Activated CD8-positive, alpha-beta memory T cell treated with anti-CD3 and anti-CD28 coated beads for 36 hours (primary cell): ENCODE measurements around the gene RASAL1. TPM values are rescaled to one million over a fixed set of nuclear protein-coding genes. Genes with fewer than 3 reads are reported as not detected.
"Not testable (repeated sequence)": the region's sequence is repeated elsewhere in the genome, so short reads cannot be mapped to it uniquely, and the experiment has no call there.

Source experiments
- CTCF ChIA-PET: fragments of 350-600 bp; sonication (Branson Sonifier 250); formaldehyde crosslinking; loops from one replicate; lab custom pipeline; 2021; ENCODE audit warnings: antibody characterized with exemption; lab: Charles Lee
- POLR2A ChIA-PET: fragments of 350-600 bp; sonication (Branson Sonifier 250); formaldehyde crosslinking; loops from one replicate; lab custom pipeline; 2021; ENCODE audit warnings: antibody characterized with exemption; lab: Charles Lee
- total RNA-seq, 2 experiments: library from RNA; stranded (reverse); gene quantifications; one replicate each; pipeline ENCODE4 v1.2.3, GENCODE V29; 2021

The RASAL1 gene
- total RNA-seq, 2 experiments from 2014 or later = 0.19 TPM

DNA sequence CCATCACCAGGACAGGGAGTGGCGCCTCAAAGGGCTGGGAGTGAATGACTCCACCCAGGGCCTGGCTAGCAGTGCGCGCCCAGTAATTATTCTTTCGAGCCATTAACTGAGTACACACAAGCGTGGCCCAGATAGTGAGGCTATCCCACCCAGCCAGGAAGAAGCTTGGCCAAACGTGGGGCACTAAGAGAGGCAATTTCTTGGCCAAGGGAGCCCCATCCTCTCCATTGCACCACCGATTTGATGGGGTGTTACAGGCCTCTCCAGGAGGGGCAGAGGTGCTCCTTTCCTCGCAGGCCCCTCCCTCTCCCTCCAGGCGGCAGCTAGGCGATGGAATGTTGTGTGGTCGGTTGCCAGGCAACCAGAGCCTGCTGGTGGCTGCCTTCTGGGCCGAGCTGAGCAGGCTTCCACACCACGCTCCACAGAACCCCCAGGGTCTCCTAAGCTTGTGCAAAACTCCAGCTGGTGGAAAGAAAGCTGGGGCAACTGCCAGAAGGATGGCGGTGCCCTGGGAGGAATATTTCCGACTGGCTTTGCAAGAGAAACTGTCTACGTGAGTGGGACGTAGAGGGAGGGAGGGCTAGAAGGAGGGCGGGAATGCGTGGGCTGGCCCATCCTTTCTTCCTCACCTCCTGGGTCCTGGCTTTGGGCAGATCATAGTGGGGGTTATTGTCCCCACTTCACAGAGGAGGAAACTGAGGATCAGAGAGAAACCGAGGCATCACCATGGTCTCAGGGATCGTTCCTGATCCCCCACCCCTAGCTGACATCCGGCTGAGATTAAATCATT, 14.0 kb upstream of the RASAL1 start, which contains the start of gene CFAP73:
Gene CFAP73 (plus strand): TSS at position 364 of the 790 bp plus-strand sequence. CDS start 134 bp downstream, at position 498.
- CTCF ChIA-PET = interaction anchor here (0.5 kb wide), 1 partner anchor 1132 kb away, joined by 3 read pairs; no protein-coding TSS in a partner anchor
- POLR2A ChIA-PET = interaction anchor here (0.5 kb wide), 1 partner anchor 62 kb away, joined by 7 read pairs; no protein-coding TSS in a partner anchor

DNA sequence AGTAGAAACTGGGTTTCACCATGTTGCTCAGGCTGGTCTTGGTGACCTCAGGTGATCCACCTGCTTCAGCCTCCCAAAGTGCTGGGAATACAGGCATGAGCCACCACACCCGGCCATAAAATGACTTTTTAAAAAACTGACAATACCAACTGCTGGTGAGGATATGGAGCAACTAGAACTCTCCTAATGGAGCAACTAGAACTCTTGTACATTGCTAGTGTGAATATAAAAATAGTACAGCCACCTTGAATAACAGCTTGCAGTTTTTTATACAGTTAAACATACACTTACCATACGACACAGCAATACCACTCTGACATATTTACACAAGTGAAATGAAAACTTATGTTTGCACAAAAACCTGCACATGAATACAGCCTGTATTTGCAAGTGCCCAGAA, 11.4 kb upstream of the RASAL1 start:
- ChIA-PET CTCF (no interaction called here), POLR2A (no interaction called here)

DNA sequence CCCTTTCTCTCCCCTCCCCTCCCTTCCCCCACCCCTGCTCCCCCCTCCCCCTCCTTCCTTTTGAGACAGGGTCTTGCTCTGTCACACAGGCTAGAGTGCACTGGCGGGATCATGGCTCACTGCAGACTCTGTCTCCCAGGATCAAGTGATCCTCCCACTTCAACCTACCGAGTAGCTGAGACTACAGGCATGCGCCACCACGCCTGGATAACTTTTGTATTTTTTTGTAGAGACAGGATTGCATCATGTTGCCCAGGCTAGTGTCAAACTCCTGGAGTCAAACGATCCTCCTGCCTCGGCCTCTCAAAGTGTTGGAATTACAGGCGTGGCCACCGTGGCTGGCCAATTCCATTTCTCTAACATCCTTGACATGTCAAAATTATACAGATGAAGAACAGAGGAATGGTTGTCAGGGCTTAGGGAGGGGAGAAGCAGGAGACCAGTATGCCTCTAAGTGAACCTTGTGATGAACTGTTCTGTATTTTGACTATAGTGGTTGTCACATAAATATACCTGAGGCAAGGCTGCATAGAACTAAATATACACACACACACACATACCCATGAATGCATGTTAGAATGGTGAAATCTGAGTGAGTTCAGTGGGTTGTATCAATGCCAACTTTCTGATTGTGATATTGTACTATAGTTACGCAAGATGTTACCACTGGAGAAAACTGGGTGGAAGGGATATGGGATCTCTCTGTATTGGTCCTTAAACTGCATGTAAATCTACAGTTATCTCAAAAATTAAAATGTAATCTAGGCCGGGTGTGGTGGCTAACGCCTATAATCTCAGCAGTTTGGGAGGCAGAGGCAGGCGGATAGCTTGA, 10.4 kb upstream of the RASAL1 start:
- CTCF ChIA-PET = no interaction called here
- POLR2A ChIA-PET = no interaction called here

DNA sequence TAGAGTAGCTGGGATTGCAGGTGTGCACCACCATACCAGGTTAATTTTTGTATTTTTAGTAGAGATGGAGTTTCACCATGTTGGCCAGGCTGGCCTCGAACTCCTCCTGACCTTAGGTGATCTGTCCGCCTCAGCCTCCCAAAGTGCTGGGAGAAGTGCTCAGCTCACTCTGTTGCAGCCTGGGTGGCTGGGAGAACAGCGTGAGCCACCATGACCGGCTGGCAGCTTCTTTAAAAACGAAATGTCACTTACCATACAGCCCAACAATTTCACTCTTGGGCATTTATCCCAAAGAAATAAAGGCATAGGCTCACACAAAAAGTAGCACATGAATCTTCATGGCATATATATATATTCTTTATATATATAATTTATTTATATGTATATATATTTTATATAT, 9.2 kb upstream of the RASAL1 start:
- ChIA-PET POLR2A (no interaction called here), CTCF (no interaction called here)

DNA sequence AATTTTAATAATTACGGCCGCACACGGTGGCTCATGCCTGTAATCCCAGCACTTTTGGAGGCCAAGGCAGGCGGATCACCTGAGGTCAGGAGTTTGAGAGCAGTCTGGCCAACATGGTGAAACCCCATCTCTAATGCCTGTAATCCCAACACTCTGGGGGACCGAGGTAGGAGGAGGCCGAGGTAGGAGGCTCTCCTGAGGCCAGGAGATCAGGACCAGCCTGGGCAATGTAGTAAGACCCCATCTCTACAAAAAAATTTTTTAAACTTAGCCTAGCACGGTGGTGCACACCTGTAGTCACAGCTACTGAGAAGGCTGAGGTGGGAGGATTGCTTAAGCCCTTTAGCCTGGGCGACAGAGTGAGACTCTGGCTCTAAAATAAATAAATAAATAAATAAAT, 8.4 kb upstream of the RASAL1 start:
- CTCF ChIA-PET = no interaction called here
- POLR2A ChIA-PET = no interaction called here

DNA sequence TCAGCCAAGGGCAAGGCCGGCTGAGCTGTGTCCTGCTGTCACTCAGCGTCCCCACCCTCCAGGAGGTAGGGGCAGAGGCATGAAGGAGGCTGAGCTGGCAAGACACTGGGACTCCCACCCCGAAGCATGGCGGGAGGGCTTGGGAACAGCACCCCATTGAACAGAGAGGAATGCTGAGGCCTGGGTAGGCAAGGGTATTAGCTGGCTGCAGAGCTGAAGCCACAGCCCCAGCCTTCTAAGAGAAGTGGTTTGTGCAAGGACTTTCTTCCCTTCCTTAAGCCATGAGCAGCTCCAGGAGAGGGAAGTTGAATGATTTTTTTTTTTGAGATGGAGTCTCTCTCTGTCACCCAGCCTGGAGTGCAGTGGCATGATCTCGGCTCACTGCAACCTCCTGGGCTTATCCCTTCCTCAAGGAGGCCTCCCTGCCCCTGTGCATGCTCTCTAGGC, 7.3 kb upstream of the RASAL1 start:
- POLR2A ChIA-PET = no interaction called here
- CTCF ChIA-PET = interaction anchor here (1.0 kb wide), 1 partner anchor 10 kb away, joined by 3 read pairs; no protein-coding TSS in a partner anchor

DNA sequence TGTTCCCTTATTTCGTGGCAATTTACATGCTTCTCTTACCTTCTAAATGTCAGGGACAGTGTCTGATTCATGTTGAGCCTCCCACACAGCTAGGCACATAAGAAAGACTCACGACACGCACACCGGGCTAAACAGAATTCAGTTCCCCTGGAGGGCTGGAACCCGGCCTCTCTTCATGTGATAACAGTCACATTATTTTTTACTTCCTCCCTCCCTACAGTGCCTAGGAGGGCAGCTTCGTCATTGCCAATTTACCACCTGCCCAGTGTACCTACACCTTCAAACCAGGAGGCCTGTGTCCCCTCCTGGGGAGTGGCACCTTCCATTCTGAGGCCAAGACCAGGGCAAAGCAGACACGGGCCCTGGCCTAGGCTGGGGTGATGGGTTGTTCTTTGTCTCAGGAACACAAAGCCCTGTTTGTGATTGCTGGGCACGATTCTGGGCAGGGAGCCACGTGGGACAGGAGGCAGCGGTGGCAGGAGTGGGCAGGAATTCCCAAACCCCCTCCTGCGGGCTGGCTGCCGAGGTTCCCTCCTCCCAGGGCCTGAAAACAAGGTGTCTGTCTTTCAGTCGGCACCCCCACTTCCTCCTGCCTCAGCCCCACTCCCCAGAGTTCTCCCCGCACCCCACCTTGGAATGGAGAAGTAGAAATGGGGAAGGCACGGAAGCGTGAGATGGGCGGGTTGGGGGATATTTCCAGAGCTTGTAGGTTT, 6.8 kb upstream of the RASAL1 start:
- ChIA-PET CTCF (interaction anchor here (0.7 kb wide), 1 partner anchor 8 kb away, joined by 3 read pairs; no protein-coding TSS in a partner anchor), POLR2A (no interaction called here)

DNA sequence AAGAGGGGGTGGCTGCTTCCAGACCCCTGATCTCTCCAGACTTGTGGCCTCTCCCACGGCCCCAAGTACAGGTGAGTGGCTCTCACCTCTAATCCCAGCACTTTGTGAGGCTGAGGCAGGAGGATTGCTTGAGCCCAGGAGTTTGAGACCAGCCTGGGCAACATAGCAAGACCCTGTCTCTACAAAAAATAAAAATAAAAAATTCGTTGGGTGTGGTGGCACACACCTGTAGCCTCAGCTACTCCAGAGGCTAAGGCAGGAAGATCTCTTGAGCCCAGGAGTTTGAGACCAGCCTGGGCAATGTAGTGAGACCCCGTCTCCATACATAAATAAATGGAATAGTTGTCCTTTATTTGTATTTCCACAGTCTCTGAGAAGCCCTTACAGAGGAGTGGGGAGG, 6.2 kb upstream of the RASAL1 start:
- POLR2A ChIA-PET = not testable (repeated sequence)
- CTCF ChIA-PET = interaction anchor here (0.7 kb wide), 1 partner anchor 8 kb away, joined by 3 read pairs; no protein-coding TSS in a partner anchor

DNA sequence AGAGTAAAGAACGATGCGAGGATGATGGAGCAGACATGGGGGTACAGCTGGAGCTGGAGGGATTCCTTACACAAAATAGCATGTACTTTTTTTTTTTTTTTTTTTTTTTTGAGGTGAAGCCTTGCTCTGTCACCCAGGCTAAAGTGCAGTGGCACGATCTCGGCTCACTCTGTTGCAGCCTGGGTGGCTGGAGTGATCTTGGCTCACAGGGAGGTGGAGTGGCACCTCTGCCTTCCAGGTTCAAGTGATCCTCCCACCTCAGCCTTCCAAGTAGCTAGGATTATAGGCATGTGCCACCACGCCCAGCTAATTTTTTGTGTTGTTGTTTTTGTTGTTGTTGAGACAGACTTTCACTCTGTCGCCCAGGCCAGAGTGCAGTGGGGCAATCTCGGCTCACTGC, 5.1 kb upstream of the RASAL1 start:
- ChIA-PET CTCF (no interaction called here), POLR2A (no interaction called here)

DNA sequence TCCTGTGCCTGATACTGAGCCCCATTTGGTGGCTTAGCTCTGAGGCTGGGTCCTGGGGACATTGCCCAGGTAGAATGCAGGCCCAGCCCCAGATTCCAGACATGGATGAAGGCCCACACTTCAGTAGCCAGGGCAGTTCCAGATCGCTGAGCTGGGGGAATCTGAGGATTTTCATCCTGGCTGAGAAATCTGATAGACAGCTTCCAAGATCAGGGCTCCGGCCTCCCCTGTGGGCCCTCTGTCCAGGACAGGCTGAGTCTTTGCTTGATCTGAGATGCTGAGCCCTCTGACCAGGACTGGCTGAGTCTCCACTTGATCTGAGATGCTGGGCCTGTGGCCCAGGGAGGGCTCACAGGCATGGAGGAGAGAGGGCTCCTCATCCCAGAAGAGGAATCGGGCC, 3.3 kb upstream of the RASAL1 start:
- POLR2A ChIA-PET = no interaction called here
- CTCF ChIA-PET = interaction anchor here (3.8 kb wide), 1 partner anchor 14 kb away, joined by 10 read pairs; no protein-coding TSS in a partner anchor

DNA sequence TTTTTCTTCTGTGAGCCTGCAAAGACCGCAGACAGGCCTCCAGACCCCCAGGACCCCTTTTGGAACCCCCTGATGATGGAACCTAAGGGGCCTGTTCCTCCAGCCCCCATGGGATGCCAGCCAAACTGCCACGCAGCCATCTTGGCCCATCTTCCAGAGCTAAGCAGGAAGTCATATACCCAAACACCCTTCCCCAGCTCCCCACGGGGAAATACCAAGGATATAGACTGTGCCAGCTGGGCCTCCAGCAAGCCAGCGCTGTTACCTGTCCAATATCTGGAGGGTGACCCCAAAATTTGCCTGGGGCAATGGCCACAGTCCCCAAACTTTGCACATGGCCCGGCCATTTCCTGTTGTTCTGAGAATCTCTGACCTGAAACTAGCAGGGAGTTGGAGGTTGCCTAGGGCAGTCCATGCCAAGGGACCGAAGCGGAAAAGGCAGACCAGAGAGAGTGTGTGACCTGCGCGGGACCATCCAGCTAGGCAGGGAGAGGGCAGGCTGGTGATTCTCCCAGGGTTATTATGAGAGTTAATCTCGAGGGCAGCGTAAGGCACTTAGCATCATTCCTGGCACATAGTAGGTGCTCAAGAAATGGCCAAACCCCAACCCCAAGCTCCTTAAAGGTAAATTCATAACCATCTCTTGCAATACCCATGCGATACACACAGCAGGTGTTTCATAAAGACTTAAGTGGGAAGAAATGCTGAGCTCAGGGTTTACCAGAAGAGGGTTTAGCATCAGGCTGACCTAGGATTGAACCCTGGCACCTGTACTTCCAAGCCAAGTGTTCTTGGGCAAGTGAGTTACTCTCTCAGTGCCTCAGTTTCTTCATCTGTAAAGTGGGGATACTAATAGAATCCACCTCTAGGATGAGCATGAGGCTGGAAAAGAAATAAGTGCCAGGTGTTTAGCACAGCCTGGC, 2.6 kb upstream of the RASAL1 start:
- ChIA-PET CTCF (interaction anchor here (3.8 kb wide), 1 partner anchor 15 kb away, joined by 10 read pairs; no protein-coding TSS in a partner anchor), POLR2A (interaction anchor here (0.6 kb wide), 1 partner anchor 36 kb away, joined by 3 read pairs; no protein-coding TSS in a partner anchor)

DNA sequence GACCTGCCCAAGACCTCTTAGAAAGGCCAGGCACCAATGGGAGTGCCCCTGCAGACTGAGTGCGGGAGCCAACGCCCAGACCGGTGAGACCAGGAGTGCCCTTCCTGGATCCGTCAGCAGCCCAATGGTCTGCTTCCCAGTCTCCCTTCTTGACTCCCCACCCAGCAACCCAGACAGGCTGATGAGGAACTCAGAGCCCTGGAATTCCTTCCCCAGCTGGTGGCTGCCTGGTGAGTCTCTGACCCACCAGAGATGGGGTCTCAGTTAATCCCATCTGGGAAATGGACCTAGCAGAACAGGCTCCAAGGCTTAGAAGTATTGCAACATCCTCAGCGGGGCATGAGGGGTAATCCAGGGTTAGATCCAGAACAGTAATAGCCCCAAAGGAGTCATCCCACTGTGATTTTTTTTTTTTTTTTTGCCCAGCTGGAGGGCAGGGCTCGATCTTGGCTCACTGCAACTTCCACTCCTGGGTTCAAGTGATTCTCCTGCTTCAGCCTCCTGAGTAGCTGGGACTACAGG, 1.5 kb upstream of the RASAL1 start:
- ChIA-PET CTCF (interaction anchor here (3.8 kb wide), 1 partner anchor 16 kb away, joined by 10 read pairs; no protein-coding TSS in a partner anchor), POLR2A (interaction anchor here (0.6 kb wide), 1 partner anchor 35 kb away, joined by 3 read pairs; no protein-coding TSS in a partner anchor)

DNA sequence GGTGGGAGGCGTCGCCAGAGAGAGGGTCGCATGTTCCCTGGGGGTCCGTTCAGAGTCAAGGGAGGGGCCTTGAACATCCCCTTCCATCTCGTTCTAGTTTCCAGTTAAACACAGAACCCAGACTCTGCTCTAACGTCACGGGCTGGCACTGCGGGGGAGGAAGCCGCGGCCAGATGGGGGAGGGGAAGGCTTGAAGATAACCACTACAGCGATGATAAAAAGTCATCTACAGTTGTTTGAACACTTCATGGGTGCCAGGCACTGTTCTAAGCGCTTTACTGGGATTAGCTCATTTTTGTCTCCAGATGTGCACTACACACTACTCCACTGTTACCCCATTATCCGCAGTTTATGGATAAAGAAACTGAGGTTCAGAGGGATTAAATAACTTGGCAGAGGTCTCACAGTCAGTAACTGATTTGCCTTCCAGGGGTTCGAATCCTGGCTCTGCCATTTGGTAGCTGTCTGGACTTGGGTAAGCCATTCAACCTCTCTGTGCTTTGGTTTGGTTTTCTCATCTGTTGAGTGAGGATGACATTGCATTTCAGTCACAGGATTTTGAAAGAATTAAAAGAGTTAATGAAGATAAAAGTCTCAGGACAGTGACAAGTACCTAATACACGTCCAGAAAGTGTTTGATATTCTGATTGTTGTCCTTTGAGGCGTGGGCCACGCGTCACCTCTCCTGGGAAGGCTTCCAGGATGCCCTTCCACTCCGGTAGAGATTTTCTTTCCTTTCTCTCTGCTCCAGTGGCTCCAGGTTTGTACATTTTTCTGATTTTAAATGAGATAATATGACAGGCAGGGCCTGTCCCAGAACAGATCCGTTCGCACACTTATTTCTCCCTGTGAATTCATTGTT, 798 bp upstream of the RASAL1 start:
- POLR2A ChIA-PET = no interaction called here
- CTCF ChIA-PET = interaction anchor here (1.2 to 3.8 kb wide), 3 partner anchors 13 to 88 kb away, joined by 3 to 10 read pairs (median 5); no protein-coding TSS in a partner anchor

DNA sequence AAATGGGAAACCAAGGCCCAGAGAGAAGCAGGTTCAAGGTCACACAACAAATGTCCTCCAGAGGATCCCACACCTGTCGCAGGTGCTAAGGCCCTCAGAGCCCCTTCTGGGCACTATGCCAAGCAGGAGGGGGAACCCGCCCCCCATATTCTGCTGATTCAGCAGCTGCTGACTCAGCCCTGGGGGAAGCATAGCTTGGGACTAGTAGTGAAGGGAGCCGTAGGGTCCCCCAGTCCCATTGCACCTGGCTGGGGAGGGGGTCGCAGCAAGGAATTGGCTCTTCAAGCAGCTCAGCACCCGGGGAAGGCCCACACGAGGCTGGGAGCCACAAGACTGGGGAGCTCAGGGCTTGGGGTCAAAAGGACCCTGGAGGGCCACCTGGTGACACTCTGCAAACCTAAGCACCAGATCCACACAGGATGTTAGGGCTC, 1.0 kb downstream of the RASAL1 start:
- POLR2A ChIA-PET = no interaction called here
- CTCF ChIA-PET = interaction anchor here (0.6 to 1.7 kb wide), 5 partner anchors 7 to 136 kb away, joined by 3 to 5 read pairs (median 3); no protein-coding TSS in a partner anchor

DNA sequence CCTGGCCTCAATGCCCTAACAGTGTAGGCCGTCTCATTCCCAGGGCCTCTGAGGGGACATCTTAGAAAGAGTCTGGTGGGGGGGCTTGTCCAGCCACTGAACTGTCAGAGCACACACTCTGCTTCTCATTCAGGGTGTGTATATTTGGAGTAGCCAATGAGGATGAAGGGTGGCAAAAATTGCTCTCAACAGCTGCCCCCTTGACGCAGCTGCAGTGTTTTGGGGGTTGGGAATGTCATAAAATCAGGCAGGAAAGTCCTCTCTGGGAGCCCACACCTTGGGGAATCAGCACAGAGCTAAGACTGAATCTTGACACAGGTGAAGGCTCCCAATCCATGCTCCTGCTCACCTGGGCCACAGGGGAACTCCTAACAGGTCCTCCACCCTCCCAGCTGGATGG, 1.5 kb downstream of the RASAL1 start:
- ChIA-PET POLR2A (no interaction called here), CTCF (interaction anchor here (0.9 to 1.2 kb wide), 3 partner anchors 8 to 136 kb away, joined by 3 read pairs; no protein-coding TSS in a partner anchor)

DNA sequence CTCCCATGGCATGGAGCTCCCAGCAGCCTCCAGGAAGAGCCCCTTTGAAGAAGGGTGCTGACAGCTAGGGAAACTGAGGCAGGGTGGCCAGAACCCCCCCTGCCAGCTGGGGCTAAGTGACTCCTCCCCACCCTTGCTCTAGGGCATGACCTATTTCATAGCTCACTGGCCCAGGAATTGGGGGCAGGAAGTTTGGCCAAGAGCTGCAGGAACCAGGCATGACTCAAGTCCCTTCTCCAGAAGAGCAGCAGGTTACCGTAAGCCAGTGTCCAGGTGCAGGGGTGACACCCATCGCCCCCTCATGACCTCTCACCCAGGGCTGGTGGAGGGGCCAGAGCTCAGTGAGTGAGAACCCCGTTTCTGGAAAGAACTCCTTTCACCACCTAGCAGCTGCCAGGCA, 1.9 kb downstream of the RASAL1 start:
- POLR2A ChIA-PET = no interaction called here

More for the DNA sequence above, 1.9 kb downstream of the RASAL1 start:
- CTCF ChIA-PET = interaction anchor here (0.9 to 1.2 kb wide), 3 partner anchors 8 to 136 kb away, joined by 3 read pairs; no protein-coding TSS in a partner anchor
